ENCODE data around the gene LDAF1.
A peak's percentile ranks its signal among the peaks of the same experiment; 100 is the strongest.
"Not testable (repeated sequence)": the region's sequence is repeated elsewhere in the genome, so short reads cannot be mapped to it uniquely, and the experiment has no call there.

Gene LDAF1

GRCh38 chr16:21162661-21163151 is 4.2 kb downstream of the LDAF1 start:
- no peak for DNase-seq (ENCODE audit: low read depth)

GRCh38 chr16:21163576-21163975 is 5.1 kb downstream of the LDAF1 start:
- no peak for DNase-seq (ENCODE audit: low read depth)

GRCh38 chr16:21164521-21165168 is 6.2 kb downstream of the LDAF1 start:
- DNase-seq (ENCODE audit: low read depth) = no peak

- DNase-seq (ENCODE audit: low read depth) = no peak
Measured at GRCh38 chr16:21166561-21166961, 8.1 kb downstream of the LDAF1 start.

- no peak for DNase-seq (ENCODE audit: low read depth)
Measured at GRCh38 chr16:21167360-21167759, 8.9 kb downstream of the LDAF1 start.

- no peak for DNase-seq (ENCODE audit: low read depth)
Measured at GRCh38 chr16:21167929-21168602, 9.6 kb downstream of the LDAF1 start.

- no peak for DNase-seq (ENCODE audit: low read depth)
Measured at GRCh38 chr16:21169249-21169981, 10.9 kb downstream of the LDAF1 start.

GRCh38 chr16:21170116-21170515 is 11.6 kb downstream of the LDAF1 start:
- DNase-seq (ENCODE audit: low read depth) = not testable (repeated sequence)

GRCh38 chr16:21172650-21173049 is 14.2 kb downstream of the LDAF1 start:
- no peak for DNase-seq (ENCODE audit: low read depth)

GRCh38 chr16:21175397-21175796 is 16.9 kb downstream of the LDAF1 start:
- DNase-seq (ENCODE audit: low read depth) = no peak

GRCh38 chr16:21179126-21179982 is 20.9 kb downstream of the LDAF1 start:
- DNase-seq (ENCODE audit: low read depth) = no peak

- no peak for DNase-seq (ENCODE audit: low read depth)
Measured at GRCh38 chr16:21179983-21180365, 21.5 kb downstream of the LDAF1 start.

GRCh38 chr16:21183995-21184394 is 25.5 kb downstream of the LDAF1 start:
- no peak for DNase-seq (ENCODE audit: low read depth)

GRCh38 chr16:21184834-21185233 is 26.4 kb downstream of the LDAF1 start:
- peak; percentile 3 for DNase-seq (ENCODE audit: low read depth)

- DNase-seq (ENCODE audit: low read depth) = no peak
Measured at GRCh38 chr16:21185659-21186325, 27.3 kb downstream of the LDAF1 start.

- no peak for DNase-seq (ENCODE audit: low read depth)
Measured at GRCh38 chr16:21186326-21186691, 27.8 kb downstream of the LDAF1 start.

- no peak for DNase-seq (ENCODE audit: low read depth)
Measured at GRCh38 chr16:21189311-21189710, 30.8 kb downstream of the LDAF1 start.

GRCh38 chr16:21190013-21190412 is 31.5 kb downstream of the LDAF1 start:
- no peak for DNase-seq (ENCODE audit: low read depth)

- no peak for DNase-seq (ENCODE audit: low read depth)
Measured at GRCh38 chr16:21190599-21190998, 32.1 kb downstream of the LDAF1 start.

GRCh38 chr16:21192991-21193390 is 34.5 kb downstream of the LDAF1 start:
- DNase-seq (ENCODE audit: low read depth) = no peak

GRCh38 chr16:21194771-21195301 is 36.4 kb downstream of the LDAF1 start:
- no peak for DNase-seq (ENCODE audit: low read depth)
